ENCODE data around the gene SOX11.

The SOX11 gene

DNA sequence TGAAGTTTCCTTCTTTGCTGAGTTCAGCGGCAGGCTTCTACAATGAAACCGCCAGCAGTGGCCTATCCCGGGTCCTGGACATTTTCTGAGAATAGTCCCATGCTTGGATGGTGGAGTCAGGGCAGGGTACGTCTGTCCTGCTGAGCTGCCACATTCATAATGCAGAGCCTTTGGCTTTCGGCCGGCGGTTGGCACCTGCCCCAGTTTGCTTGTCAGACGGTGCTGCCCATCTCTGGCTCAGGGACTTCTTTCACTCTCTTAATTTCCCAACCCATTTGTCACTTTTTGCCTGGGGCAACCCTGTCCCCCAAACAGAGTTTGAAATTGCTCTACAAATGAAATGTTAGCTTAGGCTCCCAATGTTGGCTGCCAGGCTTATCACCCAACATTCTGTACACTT is 57.2 kb downstream of the SOX11 start:
- ChIA-PET CTCF (interaction anchor here (0.8 to 1.4 kb wide), 2 partner anchors 20 to 32 kb away, joined by 3 read pairs; no protein-coding TSS in a partner anchor), POLR2A (no interaction called here)
- no peak for DNase-seq (ENCODE audit: extremely low spot score)
- TF ChIP-seq, protein P1, sequence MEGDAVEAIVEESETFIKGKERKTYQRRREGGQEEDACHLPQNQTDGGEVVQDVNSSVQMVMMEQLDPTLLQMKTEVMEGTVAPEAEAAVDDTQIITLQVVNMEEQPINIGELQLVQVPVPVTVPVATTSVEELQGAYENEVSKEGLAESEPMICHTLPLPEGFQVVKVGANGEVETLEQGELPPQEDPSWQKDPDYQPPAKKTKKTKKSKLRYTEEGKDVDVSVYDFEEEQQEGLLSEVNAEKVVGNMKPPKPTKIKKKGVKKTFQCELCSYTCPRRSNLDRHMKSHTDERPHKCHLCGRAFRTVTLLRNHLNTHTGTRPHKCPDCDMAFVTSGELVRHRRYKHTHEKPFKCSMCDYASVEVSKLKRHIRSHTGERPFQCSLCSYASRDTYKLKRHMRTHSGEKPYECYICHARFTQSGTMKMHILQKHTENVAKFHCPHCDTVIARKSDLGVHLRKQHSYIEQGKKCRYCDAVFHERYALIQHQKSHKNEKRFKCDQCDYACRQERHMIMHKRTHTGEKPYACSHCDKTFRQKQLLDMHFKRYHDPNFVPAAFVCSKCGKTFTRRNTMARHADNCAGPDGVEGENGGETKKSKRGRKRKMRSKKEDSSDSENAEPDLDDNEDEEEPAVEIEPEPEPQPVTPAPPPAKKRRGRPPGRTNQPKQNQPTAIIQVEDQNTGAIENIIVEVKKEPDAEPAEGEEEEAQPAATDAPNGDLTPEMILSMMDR (IDR thresholded peaks at IDR 0.05; ENCODE audit: control extremely low read depth, extremely low read depth, low read depth, missing control alignments), result no peak

Measured in GM10248 (cell line).